Activated naive CD4-positive, alpha-beta T cell treated with anti-CD3 and anti-CD28 coated beads, Interleukin-2, amount 50 U/mL, for 72 hours (primary cell): ENCODE results near the gene PDE1A. TPM values are rescaled to one million over a fixed set of nuclear protein-coding genes. Genes with fewer than 3 reads are reported as not detected.

Experiments
- ATAC-seq, 2 donors: fragments of 150-1000 bp; cut with Tn5 transposase; 2 replicates each; pipeline ENCODE4 v1.10.0; 2021; ENCODE audit warnings: mild to moderate bottlenecking in 2 of 2, moderate library complexity in 2 of 2
- DNase-seq, 2 donors: peaks; one replicate each; pipeline ENCODE4 v3.0.0; 2021 to 2022; ENCODE audit warnings: low spot score in 2 of 2
- H3K27ac Mint-ChIP-seq, 2 donors: one replicate each; pipeline ENCODE4 v1.8.0; 2022; ENCODE audit warnings: mild to moderate bottlenecking in 2 of 2, mixed read lengths in 2 of 2
- H3K36me3 Mint-ChIP-seq, 2 donors: one replicate each; pipeline ENCODE4 v1.8.0; 2022; ENCODE audit warnings: mixed read lengths in 2 of 2
- H3K9me3 Mint-ChIP-seq, 2 donors: one replicate each; pipeline ENCODE4 v1.8.0; 2022; ENCODE audit warnings: mixed read lengths in 2 of 2
- total RNA-seq, 2 donors: library from RNA; stranded (reverse); gene quantifications; one replicate each; pipeline ENCODE4 v1.2.3, GENCODE V29; 2022

The PDE1A gene
- total RNA-seq, 2 donors from 2014 or later, result not detected

GRCh38 chr2:182220998-182221397 is 205.8 kb downstream of the PDE1A start:
- Mint-ChIP-seq H3K36me3 (no peaks in the 10 kb centered on the region), H3K9me3 (no peaks in the 10 kb centered on the region), H3K27ac (no peak overlapping the region)
- ATAC-seq (no peak), DNase-seq (no peak)

- no peaks in the 10 kb centered on the region for H3K36me3 Mint-ChIP-seq
- no peak for ATAC-seq
- DNase-seq, result no peak
- no peak overlapping the region for H3K27ac Mint-ChIP-seq
- H3K9me3 Mint-ChIP-seq, result no peaks in the 10 kb centered on the region
These were observed 206.5 kb downstream of the PDE1A start for GRCh38 chr2:182220335-182220734.

GRCh38 chr2:182210669-182211068 is 216.2 kb downstream of the PDE1A start:
- Mint-ChIP-seq H3K27ac (no peak overlapping the region), H3K36me3 (no peaks in the 10 kb centered on the region), H3K9me3 (no peaks in the 10 kb centered on the region)
- ATAC-seq (no peak), DNase-seq (no peak)

- DNase-seq (no peak), ATAC-seq (no peak)
- no peaks in the 10 kb centered on the region for H3K9me3 Mint-ChIP-seq
- H3K27ac Mint-ChIP-seq, result no peak overlapping the region
- H3K36me3 Mint-ChIP-seq, result no peaks in the 10 kb centered on the region
These were observed 218.4 kb downstream of the PDE1A start for GRCh38 chr2:182208421-182208820.

- no peaks in the 10 kb centered on the region for H3K9me3 Mint-ChIP-seq
- H3K36me3 Mint-ChIP-seq, result no peaks in the 10 kb centered on the region
- ATAC-seq (no peak), DNase-seq (no peak)
- H3K27ac Mint-ChIP-seq, result no peak overlapping the region
These were observed 219.6 kb downstream of the PDE1A start for GRCh38 chr2:182207049-182207746.

GRCh38 chr2:182197529-182197928 is 229.3 kb downstream of the PDE1A start:
- no peak overlapping the region for H3K27ac Mint-ChIP-seq
- no peak for DNase-seq
- no peak for ATAC-seq
- H3K9me3 Mint-ChIP-seq, result no peaks in the 10 kb centered on the region
- H3K36me3 Mint-ChIP-seq, result no peaks in the 10 kb centered on the region

- no peak for ATAC-seq
- H3K36me3 Mint-ChIP-seq, result no peaks in the 10 kb centered on the region
- no peak for DNase-seq
- H3K9me3 Mint-ChIP-seq, result no peaks in the 10 kb centered on the region
- H3K27ac Mint-ChIP-seq, result no peak overlapping the region
These were observed 233.5 kb downstream of the PDE1A start for GRCh38 chr2:182193291-182193690.

- Mint-ChIP-seq H3K36me3 (no peaks in the 10 kb centered on the region), H3K9me3 (no peaks in the 10 kb centered on the region), H3K27ac (no peak overlapping the region)
- ATAC-seq (no peak), DNase-seq (no peak)
These were observed 235.8 kb downstream of the PDE1A start for GRCh38 chr2:182191061-182191460.

- no peak overlapping the region for H3K27ac Mint-ChIP-seq
- no peak for ATAC-seq
- H3K9me3 Mint-ChIP-seq, result peaks cover 0 to 5% of the 10 kb centered on the region in 2 donors
- peaks cover 0 to 5% of the 10 kb centered on the region in 2 donors for H3K36me3 Mint-ChIP-seq
- no peak for DNase-seq
These were observed 239.7 kb downstream of the PDE1A start for GRCh38 chr2:182187130-182187529.

GRCh38 chr2:182186132-182186735 is 240.6 kb downstream of the PDE1A start:
- Mint-ChIP-seq H3K27ac (no peak overlapping the region), H3K36me3 (peaks cover 0 to 5% of the 10 kb centered on the region in 2 donors), H3K9me3 (peaks cover 0 to 5% of the 10 kb centered on the region in 2 donors)
- DNase-seq (peak in 1 of 2 donors; percentile 10), ATAC-seq (peak in 1 of 2 donors; percentile 16)

GRCh38 chr2:182182436-182182835 is 244.4 kb downstream of the PDE1A start:
- Mint-ChIP-seq H3K9me3 (peaks cover 0 to 5% of the 10 kb centered on the region in 2 donors), H3K27ac (no peak overlapping the region), H3K36me3 (peaks cover 0 to 5% of the 10 kb centered on the region in 2 donors)
- ATAC-seq, result no peak
- no peak for DNase-seq

GRCh38 chr2:182181381-182181780 is 245.5 kb downstream of the PDE1A start:
- peaks cover 0 to 5% of the 10 kb centered on the region in 2 donors for H3K9me3 Mint-ChIP-seq
- ATAC-seq (no peak), DNase-seq (no peak)
- H3K27ac Mint-ChIP-seq, result no peak overlapping the region
- peaks cover 0 to 5% of the 10 kb centered on the region in 2 donors for H3K36me3 Mint-ChIP-seq

GRCh38 chr2:182179176-182179575 is 247.7 kb downstream of the PDE1A start:
- DNase-seq, result no peak
- no peak overlapping the region for H3K27ac Mint-ChIP-seq
- peaks cover 0 to 5% of the 10 kb centered on the region in 2 donors for H3K36me3 Mint-ChIP-seq
- H3K9me3 Mint-ChIP-seq, result peaks cover 0 to 5% of the 10 kb centered on the region in 2 donors
- no peak for ATAC-seq

- Mint-ChIP-seq H3K9me3 (no peaks in the 10 kb centered on the region), H3K27ac (no peak overlapping the region), H3K36me3 (no peaks in the 10 kb centered on the region)
- DNase-seq, result no peak
- no peak for ATAC-seq
These were observed 252.8 kb downstream of the PDE1A start for GRCh38 chr2:182173944-182174622.

- no peak for DNase-seq
- no peaks in the 10 kb centered on the region for H3K9me3 Mint-ChIP-seq
- no peaks in the 10 kb centered on the region for H3K36me3 Mint-ChIP-seq
- no peak overlapping the region for H3K27ac Mint-ChIP-seq
- ATAC-seq, result no peak
These were observed 256.5 kb downstream of the PDE1A start for GRCh38 chr2:182170341-182170740.

GRCh38 chr2:182167882-182168281 is 259.0 kb downstream of the PDE1A start:
- DNase-seq (no peak), ATAC-seq (no peak)
- H3K27ac Mint-ChIP-seq, result no peak overlapping the region
- H3K36me3 Mint-ChIP-seq, result no peaks in the 10 kb centered on the region
- H3K9me3 Mint-ChIP-seq, result no peaks in the 10 kb centered on the region

GRCh38 chr2:182166841-182167240 is 260.0 kb downstream of the PDE1A start:
- DNase-seq, result no peak
- no peak for ATAC-seq

More at GRCh38 chr2:182166841-182167240, 260.0 kb downstream of the PDE1A start:
- Mint-ChIP-seq H3K9me3 (no peaks in the 10 kb centered on the region), H3K36me3 (no peaks in the 10 kb centered on the region), H3K27ac (no peak overlapping the region)
